Measurements from ENCODE around the gene BEST1.

The BEST1 gene

DNA sequence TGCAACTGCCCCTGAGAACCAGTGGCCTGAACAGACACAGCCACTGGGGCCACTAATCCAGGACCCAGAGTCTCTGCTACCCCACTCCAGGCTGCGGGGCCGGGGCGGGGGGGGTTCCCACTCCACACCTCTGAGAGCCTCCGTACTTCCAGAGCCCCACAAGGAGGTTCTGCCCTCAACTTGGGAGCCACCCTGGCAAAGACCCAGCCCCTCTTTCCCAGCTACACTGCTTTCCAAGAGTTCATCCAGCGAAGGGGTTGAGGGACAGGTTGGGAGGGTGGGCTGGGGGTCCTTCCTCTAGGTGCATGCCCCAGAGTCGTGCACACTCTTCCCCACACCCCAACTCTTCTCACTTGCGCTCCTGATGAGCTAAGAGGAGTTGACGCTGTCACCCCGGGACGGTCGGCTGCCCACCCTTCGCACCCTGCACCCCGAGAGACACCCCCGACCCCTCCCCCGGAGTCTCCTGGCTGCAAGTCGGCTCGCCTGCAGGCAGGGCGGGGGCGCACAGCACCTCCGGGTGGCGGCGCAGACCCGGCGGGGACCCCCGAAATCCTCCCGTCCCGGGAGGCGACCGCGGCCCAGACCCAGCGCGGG lies 33.3 kb upstream of the BEST1 start:
- no peak for DNase-seq

DNA sequence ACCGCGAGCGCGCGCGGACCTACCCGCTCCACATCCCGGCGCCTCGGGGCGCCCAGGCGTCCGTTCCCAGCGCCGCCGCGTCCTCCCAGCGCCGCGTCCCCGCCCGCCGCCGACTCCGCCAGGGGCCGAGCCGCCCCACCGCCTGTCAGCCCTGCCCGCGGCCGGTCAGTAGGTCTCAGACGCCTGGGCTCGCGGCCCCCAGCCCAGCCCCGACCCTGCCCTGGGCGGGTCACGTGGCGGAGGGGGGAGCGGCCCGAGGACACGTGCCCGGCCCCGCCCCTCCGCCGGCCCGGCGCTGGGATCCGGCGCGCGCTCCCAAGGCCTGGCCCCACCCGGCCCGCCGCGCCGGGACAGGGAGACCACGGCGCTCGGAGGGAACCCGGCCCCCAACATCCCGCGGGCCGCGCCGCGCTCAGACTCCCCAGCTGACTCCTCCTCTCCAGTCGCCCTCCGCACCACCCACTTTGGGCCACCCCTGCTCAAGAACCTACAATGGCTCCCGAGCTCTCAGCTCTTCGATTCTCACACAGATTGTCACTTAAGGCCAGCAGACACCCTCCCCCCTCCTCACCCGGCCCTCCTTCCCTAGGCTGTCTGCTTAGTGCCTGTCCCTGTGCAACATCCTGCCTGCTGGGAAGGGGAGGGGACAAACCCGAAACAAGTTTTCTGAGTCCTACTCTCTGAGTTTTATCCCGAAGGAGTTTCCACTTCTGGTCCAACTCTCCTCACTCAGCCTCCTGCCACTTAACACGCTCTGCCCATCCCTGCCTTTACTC lies 32.6 kb upstream of the BEST1 start, which contains the start of gene RAB3IL1:
RAB3IL1 (minus strand) TSS at position 233 of the 776 bp plus-strand sequence; CDS start at position 34, 199 bp downstream.
- no peak for DNase-seq

DNA sequence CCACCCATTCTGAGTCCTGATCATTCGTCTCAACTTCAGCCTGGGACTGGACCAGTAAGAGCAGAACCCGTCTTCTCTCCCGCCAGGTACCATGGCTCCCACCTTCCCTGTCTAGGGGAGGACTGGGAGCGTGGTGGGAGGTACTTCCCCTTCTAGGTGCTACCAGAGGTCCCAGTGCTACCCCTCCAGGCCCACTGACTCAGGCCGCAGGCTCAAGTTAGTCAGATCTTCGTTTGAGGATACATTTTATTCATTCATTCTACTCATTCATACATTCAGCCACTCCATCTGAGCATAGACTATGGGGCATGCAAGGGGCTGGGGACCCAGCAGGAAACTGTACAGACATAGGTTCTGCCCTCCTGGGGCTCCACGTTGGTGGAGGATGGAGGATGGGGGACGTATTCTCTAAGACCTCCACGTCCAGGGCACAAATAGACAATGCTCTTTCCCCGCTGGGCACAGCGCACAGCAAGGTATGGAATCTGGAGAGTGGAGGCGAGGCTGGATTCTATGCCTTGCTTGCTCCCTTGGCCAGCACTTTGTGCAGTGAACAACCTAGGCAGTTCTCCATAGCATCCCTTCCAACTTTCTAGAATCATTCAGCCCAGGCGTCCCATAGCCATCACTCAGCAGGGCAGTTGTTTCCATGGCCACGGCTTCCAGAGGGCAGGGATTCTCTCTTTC lies 31.8 kb upstream of the BEST1 start:
- DNase-seq, result no peak

DNA sequence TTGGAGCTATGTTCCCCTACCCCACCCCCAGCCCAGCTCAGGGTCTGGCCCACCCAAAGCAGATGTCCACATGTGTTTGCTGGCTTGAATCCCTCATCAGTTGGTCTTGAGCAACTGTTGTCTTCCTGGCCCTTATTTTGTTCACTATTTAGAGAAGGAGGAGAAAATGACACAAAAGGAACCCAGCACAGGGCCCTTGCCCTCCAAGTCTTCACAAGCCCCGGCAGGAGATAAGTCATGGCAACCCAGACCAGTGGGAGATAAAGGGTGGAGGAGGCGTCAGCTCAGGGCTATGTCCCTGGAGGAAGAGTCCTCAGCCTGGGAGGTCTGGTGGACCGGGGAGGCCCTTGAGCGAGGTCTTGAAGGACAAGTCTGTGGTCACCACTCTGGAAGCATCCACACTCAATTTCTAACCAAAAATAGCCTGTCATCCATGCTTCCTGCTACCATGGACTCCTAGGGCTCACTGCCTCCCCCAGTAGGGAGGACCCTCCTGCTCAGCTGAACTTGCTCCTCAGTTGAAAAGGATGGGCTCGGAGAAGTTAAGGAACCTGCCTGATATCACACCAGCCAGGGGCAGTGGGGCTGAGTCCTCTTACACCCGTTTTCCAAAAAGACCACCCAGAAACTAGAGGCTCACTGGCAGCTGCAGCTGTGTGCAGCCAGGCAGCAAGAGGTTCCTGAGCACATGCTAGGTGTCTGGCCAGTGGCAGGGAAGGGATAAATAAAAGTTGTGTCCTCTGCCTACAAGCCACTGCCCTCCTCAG lies 31.0 kb upstream of the BEST1 start:
- no peak for DNase-seq

DNA sequence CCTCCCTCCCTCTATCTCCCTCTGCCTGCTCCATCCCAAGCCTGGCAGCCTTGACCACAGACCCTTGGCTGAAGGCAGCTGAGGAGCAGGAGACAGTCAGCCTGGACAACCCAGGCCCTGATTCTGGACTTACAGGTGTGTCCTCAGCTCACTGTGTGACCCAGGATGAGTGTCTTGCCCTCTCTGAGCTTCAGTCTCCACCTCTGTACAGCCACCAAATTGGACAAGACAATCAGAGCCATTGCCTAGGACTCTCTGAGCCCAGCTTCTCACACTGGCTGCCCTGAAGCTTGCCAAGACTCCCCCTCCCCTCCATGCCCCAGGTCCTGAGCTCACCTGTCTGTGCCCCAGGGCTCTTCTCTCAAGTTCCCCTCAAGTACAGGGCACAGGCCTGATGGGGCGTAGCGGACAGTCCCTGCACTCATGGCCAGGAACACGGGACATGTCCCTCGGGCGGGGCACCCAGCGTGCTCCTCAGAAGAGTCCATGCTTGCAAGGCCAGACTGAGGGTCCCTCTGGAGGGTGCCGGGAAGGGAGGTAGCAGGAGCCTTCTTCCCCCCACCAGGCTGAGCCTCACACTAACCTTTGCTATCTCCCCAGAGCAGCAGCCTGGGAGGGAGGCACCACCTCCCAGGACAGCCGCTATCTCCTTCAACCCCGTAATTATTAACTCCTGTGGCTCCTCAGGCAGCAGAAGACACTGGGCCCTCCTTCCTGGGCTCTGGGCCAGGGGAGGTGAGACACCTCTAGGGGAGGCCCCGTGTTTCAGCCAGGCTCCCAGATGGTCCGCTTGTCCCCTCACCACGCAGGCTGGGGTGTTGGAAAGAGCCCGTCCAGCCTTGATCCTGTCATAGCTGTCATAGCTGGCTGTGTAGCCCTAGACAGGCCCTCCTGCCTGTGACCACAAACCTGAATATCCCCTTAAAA lies 30.2 kb upstream of the BEST1 start:
- DNase-seq, result no peak

DNA sequence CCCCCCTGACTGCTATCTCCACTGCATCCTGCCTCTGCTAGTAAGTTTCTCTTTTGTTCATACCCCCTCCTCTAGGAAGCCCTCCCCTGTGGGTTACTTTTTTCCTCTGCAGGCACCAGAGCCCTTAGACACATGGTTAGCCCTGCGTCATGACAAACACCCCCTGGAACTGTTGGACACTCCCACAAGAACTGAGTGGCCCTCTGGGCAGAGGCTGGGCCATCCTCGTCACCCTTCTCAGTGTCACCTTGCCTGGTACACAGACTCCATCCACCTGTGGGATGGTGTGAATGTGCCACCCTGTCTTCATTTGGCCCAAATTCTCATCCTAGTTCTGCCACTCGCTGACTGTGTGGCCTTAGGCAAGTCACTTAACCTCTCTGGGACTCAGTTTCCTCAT lies 28.7 kb upstream of the BEST1 start:
- no peak for DNase-seq

DNA sequence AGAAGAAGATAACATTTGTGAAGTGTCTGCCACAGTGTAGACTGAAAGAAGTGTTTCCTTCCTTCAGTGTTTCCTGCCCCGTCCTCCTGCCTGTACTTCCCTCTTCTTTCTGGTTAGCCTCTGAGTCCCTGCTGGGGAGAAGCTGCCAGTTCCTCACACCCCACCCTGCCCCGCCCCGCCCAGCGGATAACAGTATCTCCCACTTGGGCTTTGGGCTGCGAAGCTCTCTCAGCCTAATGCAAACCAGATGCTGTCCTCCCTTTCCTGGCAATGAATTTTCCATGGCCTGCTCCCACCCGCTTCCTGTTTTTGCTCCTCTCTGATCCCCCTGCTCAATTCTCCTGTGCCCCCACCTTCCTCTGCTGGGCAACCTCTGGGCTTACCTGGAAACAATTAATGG lies 27.6 kb upstream of the BEST1 start:
- DNase-seq, result no peak

DNA sequence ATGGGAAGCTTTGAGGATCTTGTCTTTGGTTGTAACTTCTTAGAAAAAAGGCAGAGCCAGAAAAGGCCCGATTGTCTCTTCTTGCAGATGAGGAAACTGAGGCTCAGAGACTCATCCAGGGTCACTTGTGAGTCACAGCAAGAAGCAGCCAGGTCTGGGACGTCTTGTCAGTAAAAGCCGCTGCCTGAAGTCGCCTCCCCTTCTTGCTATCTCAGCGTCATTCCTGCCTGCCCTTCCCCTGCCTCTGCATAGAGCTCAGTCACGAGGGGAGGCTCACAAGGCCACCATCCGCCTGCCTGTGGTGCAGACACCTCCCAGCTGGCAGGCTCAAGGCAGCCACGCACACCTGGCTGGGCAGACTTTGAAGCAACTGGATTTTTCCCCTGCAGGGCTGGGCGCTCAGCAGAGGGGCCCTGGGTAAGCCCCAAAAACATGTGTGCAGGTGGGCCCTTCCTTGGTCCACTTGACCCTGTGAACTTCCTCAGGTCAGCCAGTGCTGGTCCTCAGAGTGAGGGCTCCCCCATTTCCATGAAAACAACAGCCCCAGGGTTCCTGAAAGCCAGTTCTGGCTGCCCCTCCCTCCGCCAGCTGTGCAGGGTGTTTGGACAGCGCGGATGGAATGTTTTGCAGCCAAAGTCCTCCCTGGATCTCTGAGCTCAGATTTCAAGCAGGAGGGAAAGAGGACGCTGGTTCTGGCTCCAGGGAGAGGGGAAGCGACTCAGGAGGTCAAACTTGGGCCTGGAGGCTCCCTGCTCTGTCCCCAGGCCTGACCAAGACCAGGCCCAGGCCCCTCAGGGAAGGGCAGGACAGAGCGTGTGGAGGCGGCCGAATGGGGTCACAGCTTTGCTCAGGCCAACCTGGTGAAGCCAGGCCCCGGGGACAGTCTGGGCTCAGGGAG lies 26.7 kb upstream of the BEST1 start:
- DNase-seq, result no peak

DNA sequence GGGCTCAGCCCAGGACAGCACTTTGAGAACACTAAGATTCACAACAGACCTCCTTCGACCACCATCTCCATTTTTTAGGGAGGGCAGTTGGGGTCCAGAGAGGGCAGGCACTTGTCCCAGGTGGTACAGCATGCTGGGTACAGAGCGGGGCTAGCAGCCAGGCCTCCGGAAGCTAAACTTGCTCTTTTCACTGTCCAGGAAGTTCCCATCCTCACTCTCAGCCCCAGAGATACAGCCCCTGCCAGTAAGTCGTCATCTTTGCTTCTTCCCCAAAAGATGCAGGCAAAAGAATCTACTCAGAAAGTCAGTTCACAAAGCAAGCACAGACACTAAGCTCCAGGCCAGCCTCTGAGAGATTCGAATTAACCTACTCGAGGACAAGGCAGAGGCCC lies 26.1 kb upstream of the BEST1 start:
- DNase-seq, result no peak

DNA sequence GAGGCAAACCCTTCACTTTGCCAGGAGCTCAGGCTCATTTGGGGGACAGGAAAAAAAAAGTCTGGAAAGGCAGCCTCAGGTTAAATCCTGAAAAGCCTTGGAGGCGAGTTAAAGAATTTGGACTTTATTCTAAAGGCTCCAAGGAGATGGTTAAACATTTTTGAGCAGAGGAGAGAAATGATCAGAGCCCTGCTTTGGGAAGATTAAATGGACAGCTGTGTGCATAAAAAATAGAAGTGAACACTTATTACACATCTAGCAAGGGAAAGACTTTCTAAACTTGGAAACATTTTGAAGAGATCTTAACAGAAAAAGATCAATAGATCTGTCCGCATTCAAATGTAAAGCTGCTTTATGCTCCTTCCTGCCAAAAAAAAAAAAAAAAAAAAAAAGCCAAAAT lies 24.4 kb upstream of the BEST1 start:
- no peak for DNase-seq

DNA sequence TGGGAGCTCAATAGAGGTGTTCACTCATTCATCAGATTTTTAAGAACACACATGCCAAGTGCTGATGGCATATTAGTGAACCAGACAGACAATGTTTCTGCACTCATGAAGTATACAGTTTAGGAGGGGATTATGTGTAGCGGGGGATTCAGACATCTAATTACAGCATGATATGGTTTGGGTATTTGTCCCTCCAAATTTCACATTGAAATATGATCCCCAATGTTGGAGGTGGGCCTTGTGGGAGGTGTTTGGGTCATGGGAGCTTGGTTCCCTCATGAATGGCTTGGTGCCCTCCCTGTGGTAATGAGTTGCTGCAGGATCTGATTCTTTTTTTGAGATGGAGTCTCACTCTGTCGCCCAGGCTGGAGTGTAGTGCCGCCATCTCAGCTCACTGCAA lies 23.9 kb upstream of the BEST1 start:
- no peak for DNase-seq

DNA sequence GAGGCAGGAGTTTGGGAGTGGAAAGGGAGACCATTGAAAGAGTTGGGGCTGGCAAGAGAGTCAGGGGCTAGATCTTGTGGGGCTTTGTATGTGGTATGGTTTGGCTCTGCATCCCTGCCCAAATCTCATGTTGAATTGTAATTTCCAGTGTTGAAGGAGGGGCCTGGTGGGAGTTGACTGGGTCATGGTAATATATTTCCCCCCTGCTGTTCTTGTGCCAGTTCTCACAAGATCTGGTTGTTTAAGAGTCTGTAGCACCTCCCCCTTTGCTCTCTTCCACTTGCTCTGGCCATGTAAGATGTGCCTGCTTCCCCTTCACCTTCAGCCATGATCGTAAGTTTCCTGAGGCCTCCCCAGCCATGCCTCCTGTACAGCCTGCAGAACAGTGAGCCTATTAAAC lies 22.6 kb upstream of the BEST1 start:
- DNase-seq, result no peak

DNA sequence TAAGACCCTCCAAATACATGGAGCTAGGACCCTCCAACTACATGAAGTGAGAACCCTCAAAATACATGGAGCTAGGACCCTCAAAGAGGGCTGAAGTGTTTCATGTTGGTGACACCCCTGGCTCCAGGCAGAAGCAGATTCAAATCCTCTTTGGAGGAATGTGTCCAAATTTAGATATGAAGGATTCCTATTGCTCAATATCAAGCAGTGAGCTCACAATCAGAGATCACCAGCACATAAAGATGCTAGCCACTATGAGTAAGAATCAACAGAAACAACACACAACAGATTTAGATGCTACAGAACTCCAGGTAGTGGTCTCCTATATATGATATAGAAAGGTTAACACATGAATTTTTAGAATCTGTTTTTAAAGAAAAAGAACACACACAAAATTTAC lies 21.5 kb upstream of the BEST1 start:
- DNase-seq, result no peak

DNA sequence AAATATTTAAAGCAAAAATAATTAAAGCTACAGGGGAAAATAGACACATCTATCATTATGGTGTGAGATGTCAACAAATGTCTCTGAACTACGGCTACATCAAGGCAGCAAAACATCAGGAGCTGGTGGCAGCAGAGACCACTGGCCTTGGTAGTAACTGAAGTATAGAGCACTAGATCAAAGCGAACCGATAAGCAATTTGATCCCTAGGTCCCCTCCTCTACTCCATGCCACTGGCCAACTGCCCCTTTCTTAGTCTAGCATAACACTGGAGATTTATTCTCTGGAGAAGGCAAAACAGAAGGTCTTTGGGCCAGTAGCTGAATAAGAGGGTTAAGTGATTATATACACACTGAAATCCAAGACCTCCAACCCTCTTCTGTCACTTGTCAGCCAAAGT lies 19.2 kb upstream of the BEST1 start:
- DNase-seq, result no peak

DNA sequence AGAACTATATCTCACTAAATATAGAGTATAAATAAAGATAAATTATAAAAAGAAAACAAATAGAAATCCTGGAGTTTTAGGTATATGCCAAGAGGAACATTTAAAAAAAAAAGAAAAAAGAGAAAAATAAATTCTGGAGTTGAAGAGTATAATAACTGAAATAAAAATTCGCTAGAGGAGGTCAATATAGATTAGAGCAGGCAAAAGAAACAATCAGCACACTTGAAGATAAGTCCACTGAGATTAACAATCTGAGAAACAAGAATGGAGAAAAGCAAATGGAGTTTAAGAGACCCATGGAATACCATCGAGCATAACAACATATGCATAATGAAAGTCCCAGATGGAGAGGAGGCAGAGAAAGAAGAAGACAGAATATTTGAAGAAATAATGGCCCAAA lies 14.3 kb upstream of the BEST1 start:
- no peak for DNase-seq

DNA sequence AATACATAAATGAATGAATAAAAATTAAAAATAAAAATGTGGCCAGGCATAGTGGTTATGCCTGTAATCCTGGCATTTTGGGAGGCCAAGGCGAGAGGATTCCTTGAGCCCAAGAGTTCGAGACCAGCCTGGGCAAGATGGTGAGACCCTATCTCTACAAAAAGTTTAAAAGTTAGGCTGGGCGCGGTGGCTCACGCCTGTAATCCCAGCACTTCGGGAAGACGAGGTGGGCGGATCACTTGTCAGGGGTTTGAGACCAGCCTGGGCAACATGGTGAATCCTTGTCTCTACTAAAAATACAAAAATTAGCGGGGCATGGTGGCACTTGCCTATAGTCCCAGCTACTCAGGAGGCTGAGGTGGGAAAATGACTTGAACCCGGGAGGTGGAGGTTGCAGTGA lies 9.7 kb upstream of the BEST1 start:
- DNase-seq, result no peak

DNA sequence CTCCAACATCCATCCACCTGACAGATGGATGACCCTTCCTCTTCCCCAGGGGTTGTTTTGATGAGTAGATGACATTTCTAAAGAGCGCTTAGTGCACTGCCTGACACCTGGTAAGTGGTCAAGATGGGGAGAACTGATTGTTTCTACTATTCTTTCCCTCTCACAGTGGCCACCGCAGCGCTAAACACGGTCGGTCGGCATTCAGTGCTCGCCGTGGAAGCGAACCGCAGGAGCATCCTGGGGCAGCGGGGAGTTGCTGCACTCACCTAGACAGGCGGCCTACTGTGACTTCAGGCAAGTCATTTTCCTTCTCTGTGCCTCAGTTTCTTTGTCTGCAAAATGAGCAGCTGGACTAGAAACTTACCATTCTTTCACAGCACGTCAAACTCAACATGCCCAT lies 5.0 kb upstream of the BEST1 start:
- no peak for DNase-seq

DNA sequence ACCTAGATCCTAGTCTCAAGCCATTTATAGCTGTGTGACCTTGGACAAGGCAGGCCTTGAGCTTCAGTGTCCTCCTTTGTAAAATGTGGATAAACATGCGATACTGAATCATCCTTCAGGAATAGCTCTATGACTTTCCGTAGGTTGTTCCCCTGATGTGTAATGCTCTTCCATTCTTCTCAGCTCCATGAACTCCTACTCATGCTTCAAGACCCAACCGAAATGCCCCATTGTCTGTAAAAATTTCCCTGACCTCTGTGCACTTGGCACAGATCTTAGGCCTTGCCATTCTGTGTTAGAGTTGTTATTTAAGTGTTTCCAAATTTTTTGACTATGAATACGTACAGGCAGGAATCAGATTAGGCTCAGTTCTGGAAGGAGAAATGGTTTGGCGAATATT lies 3.3 kb upstream of the BEST1 start:
- no peak for DNase-seq

DNA sequence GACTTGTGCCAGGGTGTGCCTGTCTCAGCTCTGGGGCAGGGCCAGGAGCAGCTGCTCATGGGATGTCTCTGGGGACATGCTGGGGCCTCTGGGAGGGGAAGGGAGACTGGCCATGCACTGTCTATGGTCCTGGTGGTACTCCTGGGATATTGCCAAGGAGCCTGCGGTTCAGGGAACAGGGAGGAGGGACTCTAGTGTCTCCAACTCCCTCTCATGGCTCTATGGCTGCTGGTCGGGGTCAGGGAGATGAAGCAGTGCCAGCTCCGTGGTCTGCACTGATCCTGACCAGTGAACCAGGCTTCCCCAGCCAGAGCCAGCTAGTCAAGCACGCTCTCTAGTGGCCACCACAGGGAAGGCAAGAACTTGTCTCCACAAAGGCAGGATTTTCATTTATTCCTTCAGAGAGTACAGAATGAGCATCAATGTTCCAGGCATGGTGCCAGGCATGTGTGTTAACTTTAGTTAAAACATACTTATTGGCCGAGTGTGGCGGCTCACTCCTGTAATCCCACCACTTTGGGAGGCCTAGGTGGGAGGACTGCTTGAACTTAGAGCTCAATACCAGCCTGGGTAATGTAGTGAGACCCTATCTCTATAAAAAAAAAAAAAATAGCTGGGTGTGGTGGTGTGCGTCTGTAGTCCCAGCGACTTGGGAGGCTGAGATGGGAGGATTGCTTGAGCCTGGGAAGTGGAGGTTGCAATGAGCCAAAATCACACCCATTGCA lies 2.5 kb upstream of the BEST1 start:
- DNase-seq, result peak; percentile 67 to 79

DNA sequence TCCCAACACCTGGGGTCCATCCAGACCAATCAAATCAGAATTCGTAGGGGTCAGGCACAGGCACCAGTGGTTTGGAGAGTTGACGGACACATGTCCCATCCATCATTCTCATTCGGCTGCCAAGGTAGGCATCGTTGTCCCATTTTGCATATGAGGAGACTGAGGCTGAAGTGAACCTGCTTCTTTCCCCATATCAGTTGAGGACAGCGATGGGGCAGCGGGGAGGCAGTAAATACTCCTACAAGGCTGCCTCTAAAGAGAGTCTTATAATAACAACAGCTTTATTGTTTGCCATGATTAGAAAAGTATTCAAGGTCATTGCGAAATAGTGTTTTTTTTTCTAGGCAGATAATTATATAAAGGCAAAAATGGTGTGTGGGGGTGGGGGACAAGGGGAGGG lies 1.6 kb upstream of the BEST1 start:
- DNase-seq, result no peak

Data from SHP77 (cell line).